IMR-90 (cell line): ENCODE results near the gene PITX1. TPM values are rescaled to one million over a fixed set of nuclear protein-coding genes. Genes with fewer than 3 reads are reported as not detected.
A peak's percentile ranks its signal among the peaks of the same experiment; 100 is the strongest.

Source experiments
- ATAC-seq: fragments of 200-7000 bp; cut with Tn5 transposase; 2 replicates; pipeline ENCODE4 v1.9.1; 2020; ENCODE audit warnings: low read depth, mild to moderate bottlenecking, moderate library complexity
- BruUV-seq: library from RNA; stranded (reverse); fragments of 400-500 nt; replicated peaks from 2 replicates; lab custom pipeline; 2021; lab: Mats Ljungman, UMichigan
- CTCF ChIA-PET: fragments of 300-600 bp; formaldehyde crosslinking; extraction: SDS; loops from one replicate; lab custom pipeline; 2021; ENCODE audit warnings: antibody characterized with exemption; lab: Yijun Ruan, JAX
- POLR2A ChIA-PET: fragments of 300-600 bp; sonication (Branson Sonifier 250); formaldehyde crosslinking; loops from one replicate; lab custom pipeline; 2022; ENCODE audit warnings: antibody characterized with exemption; ENCODE audit not compliant: unreplicated experiment; lab: Charles Lee
- DNase-seq: peaks from one replicate; pipeline ENCODE4 v3.0.0; 2013
- H2AFZ ChIP-seq: replicated peaks from 2 replicates; pipeline ENCODE3; 2013; ENCODE audit warnings: low read length, mild to moderate bottlenecking; ENCODE audit not compliant: poor library complexity
- H2AK5ac ChIP-seq: 2 replicates; pipeline ENCODE4 v1.6.1; 2013; ENCODE audit warnings: low read depth, low read length, inconsistent platforms
- H2AK9ac ChIP-seq: replicated peaks from 2 replicates; pipeline ENCODE3; 2013; ENCODE audit warnings: mild to moderate bottlenecking, low read depth, low read length, moderate library complexity; ENCODE audit not compliant: poor library complexity
- H2BK120ac ChIP-seq: 2 replicates; pipeline ENCODE4 v1.6.1; 2013; ENCODE audit warnings: low read depth, low read length, inconsistent platforms
- H2BK15ac ChIP-seq: 3 replicates; pipeline ENCODE4 v1.6.1; 2013; ENCODE audit warnings: low read depth, low read length, inconsistent platforms
- H2BK20ac ChIP-seq: 2 replicates; pipeline ENCODE4 v1.6.1; 2013; ENCODE audit warnings: low read depth, mild to moderate bottlenecking, inconsistent platforms, low read length, moderate library complexity
- H2BK5ac ChIP-seq: 2 replicates; pipeline ENCODE4 v1.6.1; 2013; ENCODE audit warnings: mild to moderate bottlenecking, low read depth, low read length, inconsistent platforms; ENCODE audit not compliant: poor library complexity, severe bottlenecking
- H3K14ac ChIP-seq: replicated peaks from 2 replicates; pipeline ENCODE4 v1.6.1; 2013; ENCODE audit warnings: low read depth, low read length, inconsistent platforms
- H3K18ac ChIP-seq: 2 replicates; pipeline ENCODE4 v1.6.1; 2013; ENCODE audit warnings: low read depth, low read length, control low read depth
- H3K23ac ChIP-seq: 2 replicates; pipeline ENCODE4 v1.6.1; 2013; ENCODE audit warnings: low read depth, low read length, inconsistent platforms
- H3K27ac ChIP-seq: 2 replicates; pipeline ENCODE4 v1.5.1; 2013; ENCODE audit warnings: mild to moderate bottlenecking, control low read depth, low read length; ENCODE audit not compliant: insufficient read depth
- H3K27me3 ChIP-seq: 2 replicates; pipeline ENCODE4 v1.6.1; 2013; ENCODE audit warnings: low read length; ENCODE audit not compliant: control insufficient read depth, insufficient read depth
- H3K36me3 ChIP-seq: 2 replicates; pipeline ENCODE4 v1.6.1; 2013; ENCODE audit warnings: low read length, mixed read lengths; ENCODE audit not compliant: control insufficient read depth, insufficient read depth
- H3K4ac ChIP-seq: 2 replicates; pipeline ENCODE4 v1.6.1; 2013; ENCODE audit warnings: low read depth, low read length, inconsistent platforms
- H3K4me1 ChIP-seq: 2 replicates; pipeline ENCODE4 v1.6.1; 2013; ENCODE audit warnings: low read length, mixed read lengths; ENCODE audit not compliant: control insufficient read depth, insufficient read depth
- H3K4me2 ChIP-seq: 2 replicates; pipeline ENCODE4 v1.6.1; 2013; ENCODE audit warnings: low read depth, mild to moderate bottlenecking, control low read depth, low read length, moderate library complexity
- H3K4me3 ChIP-seq: 2 replicates; pipeline ENCODE4 v1.5.1; 2013; ENCODE audit warnings: low read depth, mild to moderate bottlenecking, control low read depth, low read length, moderate library complexity; ENCODE audit not compliant: insufficient read depth
- H3K56ac ChIP-seq: 2 replicates; pipeline ENCODE4 v1.6.1; 2013; ENCODE audit warnings: low read length, inconsistent platforms; ENCODE audit not compliant: insufficient read depth; ENCODE audit errors: extremely low read depth
- H3K79me1 ChIP-seq, 2 experiments: 2 replicates each; pipeline ENCODE4 v1.6.1; 2013; ENCODE audit warnings: low read length in 2 of 2, inconsistent platforms in 1 of 2, low read depth in 1 of 2
- H3K9ac ChIP-seq: 2 replicates; pipeline ENCODE4 v1.6.1; 2013; ENCODE audit warnings: low read depth, low read length, control low read depth
- H3K9me1 ChIP-seq: 2 replicates; pipeline ENCODE4 v1.6.1; 2013; ENCODE audit warnings: low read length, inconsistent platforms; ENCODE audit not compliant: insufficient read depth
- H3K9me3 ChIP-seq: 2 replicates; pipeline ENCODE4 v1.6.1; 2013; ENCODE audit warnings: low read length; ENCODE audit not compliant: control insufficient read depth, insufficient read depth
- H4K20me1 ChIP-seq: 2 replicates; pipeline ENCODE4 v1.6.1; 2013; ENCODE audit warnings: low read length, inconsistent platforms; ENCODE audit not compliant: insufficient read depth
- H4K5ac ChIP-seq: 2 replicates; pipeline ENCODE4 v1.6.1; 2013; ENCODE audit warnings: mild to moderate bottlenecking, low read depth, low read length, control low read depth
- H4K8ac ChIP-seq, 2 experiments: 2 replicates each; pipeline ENCODE4 v1.6.1; 2013; ENCODE audit warnings: low read depth in 2 of 2, low read length in 2 of 2, control low read depth in 1 of 2, inconsistent platforms in 1 of 2
- H4K91ac ChIP-seq: 2 replicates; pipeline ENCODE4 v1.6.1; 2013; ENCODE audit warnings: low read depth, low read length, inconsistent platforms; ENCODE audit not compliant: insufficient read depth
- BHLHE40 ChIP-seq: fragments of 150-350 bp; IDR thresholded peaks from 2 replicates; pipeline ENCODE4 v1.6.1; 2016; ENCODE audit warnings: mild to moderate bottlenecking, low read depth, low read length
- CEBPB ChIP-seq: IDR thresholded peaks from 2 replicates; pipeline ENCODE4 v1.6.1; 2012; ENCODE audit warnings: low read depth, low read length, improper control_type of control experiment
- CHD1 ChIP-seq: IDR thresholded peaks from 2 replicates; pipeline ENCODE4 v1.6.1; 2012; ENCODE audit warnings: low read depth, low read length, improper control_type of control experiment
- CTCF ChIP-seq: conservative IDR thresholded peaks from 2 replicates; pipeline ENCODE4 v1.5.1; 2012; ENCODE audit warnings: mild to moderate bottlenecking, low read depth, low read length, improper control_type of control experiment
- ELK1 ChIP-seq: fragments of 150-350 bp; IDR thresholded peaks from 2 replicates; pipeline ENCODE4 v1.6.1; 2016; ENCODE audit warnings: low read depth, mild to moderate bottlenecking, low read length, moderate library complexity, borderline replicate concordance
- FOS ChIP-seq: fragments of 150-350 bp; IDR thresholded peaks from 2 replicates; pipeline ENCODE4 v1.6.1; 2016; ENCODE audit warnings: low read depth, low read length
- MAFK ChIP-seq: IDR thresholded peaks from 2 replicates; pipeline ENCODE4 v1.6.1; 2012; ENCODE audit warnings: low read depth, low read length, improper control_type of control experiment
- MAZ ChIP-seq: IDR thresholded peaks from 2 replicates; pipeline ENCODE4 v1.6.1; 2012; ENCODE audit warnings: low read depth, mild to moderate bottlenecking, low read length, improper control_type of control experiment, moderate library complexity, borderline replicate concordance
- MXI1 ChIP-seq: IDR thresholded peaks from 2 replicates; pipeline ENCODE4 v1.6.1; 2012; ENCODE audit warnings: low read depth, mild to moderate bottlenecking, low read length, moderate library complexity, borderline replicate concordance
- NFE2L2 ChIP-seq: fragments of 150-350 bp; IDR thresholded peaks from 2 replicates; pipeline ENCODE4 v1.6.1; 2016; ENCODE audit warnings: low read depth, mild to moderate bottlenecking, low read length
- POLR2A ChIP-seq: IDR thresholded peaks from 2 replicates; pipeline ENCODE4 v1.6.1; 2012; ENCODE audit warnings: mild to moderate bottlenecking, low read depth, low read length
- RAD21 ChIP-seq: IDR thresholded peaks from 2 replicates; pipeline ENCODE4 v1.6.1; 2012; ENCODE audit warnings: low read length, improper control_type of control experiment
- RCOR1 ChIP-seq: IDR thresholded peaks from 2 replicates; pipeline ENCODE4 v1.6.1; 2012; ENCODE audit warnings: mild to moderate bottlenecking, low read length, improper control_type of control experiment; ENCODE audit not compliant: insufficient replicate concordance
- RFX5 ChIP-seq: IDR thresholded peaks from 2 replicates; pipeline ENCODE4 v1.8.0; 2012; ENCODE audit warnings: low read depth, mild to moderate bottlenecking, low read length, moderate library complexity
- SMC3 ChIP-seq: fragments of 150-350 bp; IDR thresholded peaks from 2 replicates; pipeline ENCODE4 v1.6.1; 2016; ENCODE audit warnings: low read depth, mild to moderate bottlenecking, antibody characterized with exemption, low read length, moderate library complexity
- USF2 ChIP-seq: fragments of 150-350 bp; IDR thresholded peaks from 2 replicates; pipeline ENCODE4 v1.6.1; 2017; ENCODE audit warnings: mild to moderate bottlenecking, antibody characterized with exemption, low read length, low read depth
- WGBS, 2 experiments: methylation state at CpG; one replicate each; pipeline versions ENCODE4 v1.1.5 to v1.1.7; 2013; ENCODE audit warnings: missing lambda C conversion rate in 2 of 2; ENCODE audit not compliant: insufficient read length in 1 of 2; ENCODE audit errors: extremely low coverage in 2 of 2; 5-methylcytosine and 5-hydroxymethylcytosine counted together
- dilution Hi-C: fragments of 300-500 bp; cut with HindIII; formaldehyde crosslinking; loops from one replicate; pipeline ENCODE4 v1.14.3; 2018; ENCODE audit warnings: low sequenced_read_pairs; ENCODE audit not compliant: unreplicated experiment
- in situ Hi-C: fragments of 300-500 bp; cut with MboI; formaldehyde crosslinking; loops from 3 replicates; pipeline ENCODE4 v1.14.3; 2019; ENCODE audit warnings: low sequenced_read_pairs, inconsistent platforms, mixed read lengths
- intact Hi-C: fragments of 100-400 bp; cut with micrococcal nuclease; formaldehyde crosslinking; loops from 2 replicates; pipeline ENCODE4 v1.10.0; 2022
- polyA plus RNA-seq, 3 experiments: library from polyadenylated mRNA; depleted of rRNA; stranded (reverse); fragments of >200 nt; gene quantifications; 2 replicates each; pipeline ENCODE4 v1.2.3, GENCODE V29; 2012; ENCODE audit warnings: low replicate concordance in 1 of 3
- total RNA-seq: library from RNA; depleted of rRNA; stranded (reverse); fragments of >200 nt; gene quantifications from 2 replicates; pipeline ENCODE4 v1.2.3, GENCODE V29; 2012

PITX1 gene
- total and polyA plus RNA-seq, 2 of the 4 experiments (the other 2 are of a cell fraction), result 10.4 to 29.8 TPM

GRCh38 chr5:135076801-135077200 lies 42.8 kb upstream of the PITX1 start:
- ATAC-seq (no peak), DNase-seq (no peak)
- Histone ChIP-seq H3K4ac (no peak overlapping the region), H3K9me1 (no peaks in the 10 kb centered on the region), H3K4me1 (peaks cover 11% of the 10 kb centered on the region), H2BK120ac (no peak overlapping the region), H2BK5ac (no peak overlapping the region), H3K23ac (no peak overlapping the region), H3K36me3 (peaks cover 4% of the 10 kb centered on the region; the same call in 1 of the 2 replicates), H4K20me1 (peaks cover 2% of the 10 kb centered on the region), H3K79me1 (no peaks in the 10 kb centered on the region), H3K9ac (no peak overlapping the region), H2BK20ac (0 out of 2 replicates have a peak overlapping the region, but pooled peaks have one; percentile 17), H3K9me3 (peaks cover 7% of the 10 kb centered on the region), H2AFZ (no peak overlapping the region), H3K4me2 (no peak overlapping the region), H3K18ac (no peak overlapping the region), H3K14ac (no peak overlapping the region), H4K5ac (no peak overlapping the region), H3K56ac (no peak overlapping the region), H4K91ac (no peak overlapping the region), H3K4me3 (no peak overlapping the region), H2AK9ac (no peak overlapping the region), H3K27ac (no peak overlapping the region), H2BK15ac (no peak overlapping the region; the same call in 2 of the 3 replicates), H4K8ac (no peak overlapping the region; a peak in 1 of 4 replicates), H3K27me3 (no peaks in the 10 kb centered on the region), H2AK5ac (peak overlapping the region; percentile 25; the same call in 1 of the 2 replicates)
- in situ Hi-C loops, result no loop called here
- CTCF ChIA-PET, result interaction anchor here (0.8 kb wide), 1 partner anchor 62 kb away, joined by 3 read pairs; no protein-coding TSS in a partner anchor
- intact Hi-C loops, result no loop called here
- no peak for TF ChIP-seq RCOR1
- TF ChIP-seq BHLHE40, result no peak
- no peak for TF ChIP-seq SMC3
- no peak for TF ChIP-seq CTCF
- TF ChIP-seq ELK1, result no peak
- no peak for TF ChIP-seq POLR2A
- TF ChIP-seq FOS, result no peak
- TF ChIP-seq MAFK, result no peak
- no peak for TF ChIP-seq CHD1
- TF ChIP-seq RFX5, result no peak
- no peak for TF ChIP-seq MAZ
- TF ChIP-seq RAD21, result no peak
- TF ChIP-seq USF2, result no peak
- no peak for TF ChIP-seq CEBPB
- TF ChIP-seq MXI1, result no peak
- TF ChIP-seq NFE2L2, result no peak
- 92% methylated on average over 2 of the region's 4 CpGs; no CpG with 5 or more reads in 1 of the 2 experiments for WGBS, 2 experiments
- dilution Hi-C loops, result no loop called here
- no TSS peak for BruUV-seq
- POLR2A ChIA-PET, result no interaction called here
